Measurements from ENCODE around the gene KLHL15. TPM values are rescaled to one million over a fixed set of nuclear protein-coding genes. Genes with fewer than 3 reads are reported as not detected.
A peak's percentile ranks its signal among the peaks of the same experiment; 100 is the strongest.

The KLHL15 gene
- total RNA-seq, 1 donor from 2014 or later = 7.1 TPM

- DNase-seq (ENCODE audit: low read depth in 2 of 2) = peak in 1 of 2 donors; percentile 11
Measured at GRCh38 chrX:23952984-23953907, 73.7 kb downstream of the KLHL15 start.

- no peak for DNase-seq (ENCODE audit: low read depth in 2 of 2)
Measured at GRCh38 chrX:23952391-23952790, 74.6 kb downstream of the KLHL15 start.

GRCh38 chrX:23945206-23945605 is 81.8 kb downstream of the KLHL15 start:
- DNase-seq (ENCODE audit: low read depth in 2 of 2) = no peak

DNA sequence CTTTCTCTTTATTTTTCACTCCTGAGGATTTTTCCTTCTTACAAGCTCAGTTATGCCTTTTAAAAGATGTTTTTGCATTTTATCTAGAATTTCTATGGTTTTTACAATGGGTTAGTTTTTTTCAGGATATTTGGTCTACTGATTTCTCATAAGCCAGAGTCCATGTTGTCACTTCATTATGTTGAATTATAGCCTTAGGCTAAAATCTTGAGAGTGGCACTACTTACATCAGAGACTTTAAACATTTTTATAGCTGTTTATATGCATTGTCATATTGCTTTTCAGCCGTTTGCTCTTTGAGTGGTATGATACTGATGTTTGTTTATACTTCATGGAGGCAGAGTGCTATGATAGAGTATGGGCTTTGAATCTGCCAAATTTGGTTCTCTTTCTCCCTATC is 82.8 kb downstream of the KLHL15 start:
- DNase-seq (ENCODE audit: low read depth in 2 of 2) = no peak

- no peak for DNase-seq (ENCODE audit: low read depth in 2 of 2)
Measured at GRCh38 chrX:23939203-23939602, 87.8 kb downstream of the KLHL15 start.

GRCh38 chrX:23938690-23939089 is 88.3 kb downstream of the KLHL15 start:
- DNase-seq (ENCODE audit: low read depth in 2 of 2) = no peak

DNA sequence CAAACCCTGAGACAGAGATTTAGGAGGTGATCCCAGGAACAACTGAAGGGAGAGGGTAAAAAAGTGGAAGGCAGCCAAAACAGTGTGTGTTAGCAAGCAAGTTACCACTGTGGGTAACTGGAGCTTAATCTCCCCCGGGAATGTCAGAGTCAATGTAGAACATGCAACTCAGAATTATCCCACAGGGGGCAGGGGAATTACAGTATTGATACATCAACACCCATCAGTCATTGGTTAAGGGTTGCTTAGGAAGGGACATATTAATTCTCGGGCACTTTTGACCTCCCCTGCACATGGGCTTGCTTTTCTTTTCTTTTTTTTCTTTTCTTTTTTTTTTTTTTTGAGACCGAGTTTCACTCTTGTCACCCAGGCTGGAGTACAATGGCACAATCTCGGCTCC is 89.9 kb downstream of the KLHL15 start:
- DNase-seq (ENCODE audit: low read depth in 2 of 2) = no peak

DNA sequence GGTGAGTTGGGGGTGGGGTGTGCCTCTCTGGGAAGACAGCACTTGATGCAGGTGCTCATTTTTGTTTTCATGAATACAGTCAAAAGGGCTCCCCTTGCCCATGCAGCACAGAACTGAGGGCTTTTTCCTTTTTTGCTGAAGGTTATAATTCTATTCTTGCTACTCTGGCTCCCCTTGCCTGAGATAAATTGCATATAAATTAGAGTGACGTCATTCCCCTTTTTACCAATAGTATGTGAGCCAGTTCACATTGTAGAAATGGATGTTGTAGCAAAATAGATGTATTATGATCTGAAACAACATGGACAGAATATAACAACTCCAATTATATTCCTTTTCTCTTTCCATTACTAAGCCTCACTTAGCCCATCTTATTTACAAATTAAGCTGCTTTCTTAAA is 90.8 kb downstream of the KLHL15 start:
- DNase-seq (ENCODE audit: low read depth in 2 of 2) = no peak

GRCh38 chrX:23935106-23935505 is 91.9 kb downstream of the KLHL15 start:
- no peak for DNase-seq (ENCODE audit: low read depth in 2 of 2)

Other genes starting within 250 kb of the KLHL15 start
- 85.7 and 147 TPM in 2 replicates for gene SAT1, start 244.0 kb downstream of the KLHL15 start, total RNA-seq
- gene APOO, start 119.2 kb downstream of the KLHL15 start, total RNA-seq = 4.4 and 4.6 TPM in 2 replicates
- not detected in 2 replicates for gene CXorf58, start 119.2 kb downstream of the KLHL15 start, total RNA-seq
- gene EIF2S3, start 27.8 kb upstream of the KLHL15 start, total RNA-seq = 155 and 228 TPM in 2 replicates
- gene ZFX, start 122.5 kb upstream of the KLHL15 start, total RNA-seq = 31.5 and 39.0 TPM in 2 replicates

Data from lung microvascular endothelial cell (primary cell).